ENCODE measurements around the gene XRN1.

XRN1 gene

DNA sequence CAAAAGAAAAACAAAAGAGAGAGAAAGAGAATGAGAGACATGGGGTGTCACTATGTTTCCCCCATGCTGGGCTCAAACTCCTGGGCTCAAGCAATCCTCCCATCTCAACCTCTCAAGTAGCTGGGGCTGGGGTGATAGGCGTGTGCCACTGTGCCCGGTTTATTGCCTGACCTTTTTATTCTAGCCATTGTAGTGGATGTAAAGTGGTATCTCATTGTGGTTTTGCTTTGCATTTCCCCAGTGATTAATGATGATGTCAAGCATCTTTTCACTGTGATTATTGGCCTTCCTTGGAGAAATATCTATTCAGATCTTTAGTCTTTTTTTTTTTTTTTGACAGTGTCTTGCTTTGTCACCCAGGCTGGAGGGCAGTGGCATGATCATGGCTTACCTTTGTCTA lies 184.7 kb downstream of the XRN1 start:
- H3K36me3 ChIP-seq (ENCODE audit: insufficient read depth, low read length) = no peaks in the 10 kb centered on the region
- TF ChIP-seq POLR2AphosphoS5 (IDR thresholded peaks at IDR 0.05; ENCODE audit: borderline replicate concordance, low read depth, low read length) = no peak
- no peak for TF ChIP-seq FOXP2 (optimal IDR thresholded peaks at IDR 0.05; ENCODE audit: control extremely low read depth, extremely low read length, insufficient read depth)
- TF ChIP-seq EZH2 (IDR thresholded peaks at IDR 0.05) = no peak
- H3K9me3 ChIP-seq (ENCODE audit: low read depth, low read length) = no peaks in the 10 kb centered on the region

DNA sequence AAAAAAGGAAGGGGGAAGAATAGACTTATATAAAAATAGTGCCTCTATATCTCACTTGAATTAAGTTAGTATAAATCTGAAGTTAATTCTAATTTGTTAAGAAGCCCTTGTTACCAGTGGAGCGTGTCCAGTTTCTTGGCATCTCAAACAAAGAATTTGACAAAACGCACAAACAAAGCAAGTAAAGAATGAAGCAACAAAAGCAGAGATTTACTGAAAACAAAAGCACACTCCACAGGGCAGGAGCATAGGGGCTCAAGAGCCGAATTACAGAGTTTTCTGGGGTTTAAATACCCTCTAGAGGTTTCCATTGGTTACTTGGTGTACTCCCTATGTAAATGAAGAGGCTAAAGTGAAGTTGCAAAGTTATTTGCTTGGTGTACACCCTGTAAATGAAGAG lies 188.5 kb downstream of the XRN1 start:
- Histone ChIP-seq H3K27ac (no peak overlapping the region), H3K36me3 (ENCODE audit: insufficient read depth, low read length) (no peaks in the 10 kb centered on the region), H3K9me3 (ENCODE audit: low read depth, low read length) (no peaks in the 10 kb centered on the region), H3K4me3 (no peak overlapping the region), H3K9ac (ENCODE audit: insufficient read length) (no peak overlapping the region)
- no peak for DNase-seq (ENCODE audit: low read depth, low spot score)
- TF ChIP-seq EZH2 (IDR thresholded peaks at IDR 0.05) = no peak
- no peak for TF ChIP-seq POLR2AphosphoS5 (IDR thresholded peaks at IDR 0.05; ENCODE audit: borderline replicate concordance, low read depth, low read length)
- no peak for TF ChIP-seq FOXP2 (optimal IDR thresholded peaks at IDR 0.05; ENCODE audit: control extremely low read depth, extremely low read length, insufficient read depth)

More for the DNA sequence above, 184.7 kb downstream of the XRN1 start:
- H3K9ac ChIP-seq (ENCODE audit: insufficient read length) = no peak overlapping the region
- H3K4me3 ChIP-seq = no peak overlapping the region
- H3K27ac ChIP-seq = no peak overlapping the region
- DNase-seq (ENCODE audit: low read depth, low spot score) = no peak

DNA sequence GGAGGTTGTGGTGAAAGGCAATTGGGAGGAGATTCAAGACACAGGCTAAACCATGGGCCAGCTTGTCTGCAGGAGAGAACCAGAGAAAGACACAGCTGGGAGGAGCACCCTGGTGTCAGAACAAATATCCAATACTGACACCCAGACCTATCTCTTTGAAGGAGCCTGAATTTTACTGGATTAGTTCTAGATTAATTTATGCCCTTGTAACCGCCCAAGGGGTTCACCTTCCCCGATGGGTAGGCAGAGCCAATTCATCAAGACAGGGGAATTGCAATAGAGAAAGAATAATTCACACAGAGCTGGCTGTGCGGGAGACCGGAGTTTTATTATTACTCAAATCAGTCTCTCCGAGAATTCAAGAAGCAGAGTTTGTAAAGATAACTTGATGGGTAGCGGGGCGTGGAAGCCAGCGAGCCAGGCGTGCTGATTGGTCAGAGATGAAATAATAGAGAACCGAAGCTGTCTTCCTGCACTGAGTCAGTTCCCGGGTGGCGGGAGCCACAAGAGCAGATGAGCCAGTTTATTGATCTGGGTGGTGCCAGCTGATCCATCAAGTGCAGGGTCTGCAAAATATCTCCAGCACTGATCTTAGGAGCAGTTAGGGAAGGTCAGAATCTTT lies 191.0 kb downstream of the XRN1 start:
- H3K36me3 ChIP-seq (ENCODE audit: insufficient read depth, low read length) = no peaks in the 10 kb centered on the region
- DNase-seq (ENCODE audit: low read depth, low spot score) = no peak
- H3K4me3 ChIP-seq = no peak overlapping the region
- TF ChIP-seq EZH2 (IDR thresholded peaks at IDR 0.05) = no peak
- H3K9ac ChIP-seq (ENCODE audit: insufficient read length) = no peak overlapping the region
- no peaks in the 10 kb centered on the region for H3K9me3 ChIP-seq (ENCODE audit: low read depth, low read length)
- H3K27ac ChIP-seq = no peak overlapping the region
